ENCODE results near the gene NTN5.

The NTN5 gene

GRCh38 chr19:48627201-48627864, 45.5 kb downstream of the NTN5 start:
- DNase-seq (ENCODE audit: low read depth) = no peak
- no peak overlapping the region for H3K4me3 ChIP-seq (ENCODE audit: low read depth, low read length)

GRCh38 chr19:48625891-48626327, 46.9 kb downstream of the NTN5 start:
- no peak for TF ChIP-seq CTCF (conservative IDR thresholded peaks at IDR 0.05; ENCODE audit: low read depth, low read length)
- no peak overlapping the region for H3K4me3 ChIP-seq (ENCODE audit: low read depth, low read length)
- no peak for DNase-seq (ENCODE audit: low read depth)

More at GRCh38 chr19:48627201-48627864, 45.5 kb downstream of the NTN5 start:
- TF ChIP-seq CTCF (conservative IDR thresholded peaks at IDR 0.05; ENCODE audit: low read depth, low read length) = no peak

- no peak for TF ChIP-seq CTCF (conservative IDR thresholded peaks at IDR 0.05; ENCODE audit: low read depth, low read length)
- peak overlapping the region; percentile 70 for H3K4me3 ChIP-seq (ENCODE audit: low read depth, low read length)
- no peak for DNase-seq (ENCODE audit: low read depth)
Observed at GRCh38 chr19:48624791-48625723, 47.8 kb downstream of the NTN5 start.

GRCh38 chr19:48624067-48624594, 48.7 kb downstream of the NTN5 start:
- peak overlapping the region; percentile 70 for H3K4me3 ChIP-seq (ENCODE audit: low read depth, low read length)
- TF ChIP-seq CTCF (conservative IDR thresholded peaks at IDR 0.05; ENCODE audit: low read depth, low read length) = no peak
- peak; percentile 99 for DNase-seq (ENCODE audit: low read depth)

GRCh38 chr19:48623556-48624066, 49.2 kb downstream of the NTN5 start:
- peak overlapping the region; percentile 50 for H3K4me3 ChIP-seq (ENCODE audit: low read depth, low read length)
- no peak for DNase-seq (ENCODE audit: low read depth)
- no peak for TF ChIP-seq CTCF (conservative IDR thresholded peaks at IDR 0.05; ENCODE audit: low read depth, low read length)

GRCh38 chr19:48619692-48620585, 52.9 kb downstream of the NTN5 start:
- H3K4me3 ChIP-seq (ENCODE audit: low read depth, low read length) = peak overlapping the region; percentile 99
- peak; percentile 2 for TF ChIP-seq CTCF (conservative IDR thresholded peaks at IDR 0.05; ENCODE audit: low read depth, low read length)
- no peak for DNase-seq (ENCODE audit: low read depth)
